HG03558 (cell line): ENCODE results near the gene LCLAT1.
A peak's percentile ranks its signal among the peaks of the same experiment; 100 is the strongest.

ENCODE experiments used
- ATAC-seq: cut with Tn5 transposase; IDR thresholded peaks from one replicate; pipeline ENCODE4 v1.9.1; 2021; ENCODE audit warnings: moderate number of reproducible peaks; ENCODE audit not compliant: unreplicated experiment; ENCODE audit errors: extremely low read depth

The LCLAT1 gene

GRCh38 chr2:30447149-30448045 lies at the start of gene LCLAT1:
TSS of gene LCLAT1 (plus strand) at chr2:30447246. CDS start at chr2:30525591, 78,345 bp downstream.
- ATAC-seq, result peak; percentile 80

GRCh38 chr2:30398084-30398873 lies 48.8 kb upstream of the LCLAT1 start:
- no peak for ATAC-seq

GRCh38 chr2:30400151-30400954 lies 46.7 kb upstream of the LCLAT1 start:
- no peak for ATAC-seq

GRCh38 chr2:30402441-30403182 lies 44.4 kb upstream of the LCLAT1 start:
- ATAC-seq, result no peak

DNA sequence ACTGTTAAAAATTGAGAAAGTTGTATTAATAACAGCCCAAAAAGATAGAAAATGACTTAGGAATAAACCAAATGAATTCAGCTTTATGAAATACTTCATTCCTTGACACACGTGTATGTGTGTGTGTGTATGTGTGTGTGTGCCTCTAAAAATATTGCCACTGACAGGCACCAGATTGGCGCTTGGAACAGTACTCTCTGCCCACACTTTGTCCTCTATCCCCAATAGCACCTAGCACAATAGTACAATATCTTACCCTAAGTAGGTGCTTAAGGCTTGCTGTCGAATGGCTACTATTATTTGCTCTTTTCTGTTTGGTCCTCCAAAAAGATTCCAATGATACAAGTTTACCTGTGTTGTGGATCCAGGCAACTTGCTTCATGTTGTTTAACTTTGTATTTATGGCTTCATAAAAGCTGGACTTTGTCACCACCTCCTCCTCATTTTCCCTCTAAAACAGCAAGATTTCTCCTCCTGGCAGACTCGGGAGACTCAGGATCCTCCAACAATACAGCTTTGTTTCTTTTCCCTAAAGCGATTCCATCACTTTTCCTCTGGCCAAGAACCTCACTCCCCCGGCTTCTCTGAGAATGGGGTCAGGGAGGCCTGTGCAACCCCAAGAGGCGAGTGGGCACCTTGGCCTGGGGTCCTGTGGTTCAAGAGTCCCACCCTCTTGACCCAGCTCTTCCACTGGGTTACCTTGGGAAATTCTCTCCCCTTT lies 43.3 kb upstream of the LCLAT1 start:
- no peak for ATAC-seq

DNA sequence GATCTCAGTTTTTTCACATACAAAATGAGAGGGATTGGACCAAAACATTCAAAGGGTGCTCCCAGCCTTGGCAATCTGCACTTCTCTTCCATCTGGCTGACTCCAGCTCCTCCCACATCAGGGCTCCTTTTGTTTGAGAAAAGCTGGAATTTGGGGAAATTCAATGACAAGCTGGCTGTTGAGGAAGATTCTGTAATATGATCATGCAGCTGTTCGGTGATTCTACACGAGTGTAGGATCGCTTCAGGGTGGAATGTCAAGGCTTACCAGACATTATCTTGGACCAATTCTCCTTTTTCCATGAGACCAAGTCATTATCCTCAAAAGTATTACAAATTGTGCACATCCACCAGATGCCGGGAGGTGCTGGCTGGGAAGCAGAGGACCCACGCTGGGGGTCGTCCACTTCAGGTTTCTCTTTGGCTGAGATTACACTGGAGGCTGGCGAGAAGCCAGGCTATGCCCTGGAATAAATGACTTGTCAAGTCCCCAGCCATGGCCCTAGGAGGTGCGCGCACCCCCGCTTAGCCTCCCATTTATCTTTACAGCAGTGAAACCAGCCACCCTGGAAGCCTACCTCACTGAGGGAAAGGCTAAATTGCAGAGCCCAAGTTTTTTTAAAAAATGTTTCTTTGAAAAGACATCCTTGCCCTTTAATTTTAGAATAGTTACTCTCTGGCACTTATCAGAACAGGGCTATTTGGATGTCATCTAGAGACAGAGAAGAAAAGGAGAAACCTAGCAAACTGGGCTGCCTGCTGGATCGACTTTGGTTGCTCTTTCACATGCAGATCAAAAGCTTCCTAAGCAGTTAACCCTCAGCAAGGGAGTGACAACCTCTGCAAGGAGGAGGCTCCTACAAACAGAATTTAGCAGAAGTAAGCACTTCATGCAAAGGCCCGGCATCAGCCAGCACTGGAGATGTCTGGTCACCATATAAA lies 42.5 kb upstream of the LCLAT1 start:
- no peak for ATAC-seq

DNA sequence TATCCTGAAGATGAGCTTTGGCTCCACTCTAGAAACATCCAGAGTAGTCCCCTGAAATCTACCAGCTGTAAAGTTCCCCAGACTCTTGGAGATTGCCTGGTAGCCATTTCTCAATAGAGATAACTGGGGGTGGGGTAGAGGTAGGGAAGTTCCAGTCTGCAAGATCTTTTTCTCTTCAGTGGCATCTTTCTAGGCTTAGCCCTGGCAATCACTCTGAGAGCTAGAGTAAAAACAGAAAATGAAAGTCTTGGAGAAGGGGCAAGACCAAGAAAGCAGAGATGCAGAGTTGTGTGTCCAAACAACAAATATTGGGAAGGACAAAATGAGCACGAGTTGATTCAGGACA lies 41.8 kb upstream of the LCLAT1 start:
- no peak for ATAC-seq

- no peak for ATAC-seq
These were observed 40.2 kb upstream of the LCLAT1 start for GRCh38 chr2:30406853-30407252.

GRCh38 chr2:30408961-30409387 lies 38.1 kb upstream of the LCLAT1 start:
- ATAC-seq, result no peak

DNA sequence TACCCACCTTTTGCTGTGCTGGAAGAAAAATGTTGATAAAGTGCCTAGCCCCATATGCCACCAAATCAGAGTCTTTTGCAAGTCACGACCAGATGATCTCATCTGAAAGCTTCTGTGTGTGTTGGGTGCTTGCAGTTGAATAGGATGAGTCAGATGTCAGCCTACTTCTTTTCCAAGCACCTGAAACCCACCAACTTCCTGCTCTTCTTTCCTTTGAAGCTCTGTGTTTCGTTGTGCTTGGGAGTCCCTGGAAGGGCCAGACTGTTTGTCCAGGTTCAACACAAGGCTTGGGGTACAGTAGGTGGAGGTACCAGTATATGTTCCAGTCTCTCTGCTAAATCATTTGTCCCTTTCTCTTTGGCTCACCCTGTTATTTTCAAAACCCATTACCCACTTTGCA lies 36.8 kb upstream of the LCLAT1 start:
- ATAC-seq, result no peak

- ATAC-seq, result no peak
These were observed 34.9 kb upstream of the LCLAT1 start for GRCh38 chr2:30412047-30412683.

- ATAC-seq, result no peak
These were observed 34.1 kb upstream of the LCLAT1 start for GRCh38 chr2:30412684-30413570.

- no peak for ATAC-seq
These were observed 32.1 kb upstream of the LCLAT1 start for GRCh38 chr2:30414961-30415360.

- ATAC-seq, result no peak
These were observed 29.8 kb upstream of the LCLAT1 start for GRCh38 chr2:30417253-30417652.

GRCh38 chr2:30421026-30421603 lies 25.9 kb upstream of the LCLAT1 start:
- no peak for ATAC-seq
